Progenitor cell of endocrine pancreas (in vitro differentiated cells): Measurements from ENCODE around the gene TSHZ3. TPM values are rescaled to one million over a fixed set of nuclear protein-coding genes. Genes with fewer than 3 reads are reported as not detected.

ENCODE experiments used
- DNase-seq: peaks from one replicate; pipeline ENCODE4 v3.0.0; 2021; ENCODE audit warnings: low spot score; ENCODE audit not compliant: unreplicated experiment
- H3K27ac Mint-ChIP-seq: 2 replicates; pipeline ENCODE4 v1.8.0; 2021; ENCODE audit warnings: mild to moderate bottlenecking, moderate library complexity, mixed read lengths
- H3K27me3 Mint-ChIP-seq: 2 replicates; pipeline ENCODE4 v1.8.0; 2021; ENCODE audit warnings: mixed read lengths
- H3K36me3 Mint-ChIP-seq: 2 replicates; pipeline ENCODE4 v1.8.0; 2022; ENCODE audit warnings: mixed read lengths; ENCODE audit not compliant: insufficient read depth
- H3K4me1 Mint-ChIP-seq: 2 replicates; pipeline ENCODE4 v1.8.0; 2021; ENCODE audit warnings: low read depth, mixed read lengths
- H3K4me3 Mint-ChIP-seq: 2 replicates; pipeline ENCODE4 v1.8.0; 2021; ENCODE audit warnings: low read depth, mild to moderate bottlenecking, moderate library complexity, mixed read lengths
- H3K9me3 Mint-ChIP-seq: 2 replicates; pipeline ENCODE4 v1.8.0; 2021; ENCODE audit warnings: low read depth, mixed read lengths
- CTCF ChIP-seq: fragments of 200-600 bp; sonication (generic); IDR thresholded peaks from one replicate; pipeline ENCODE4 v1.5.0; 2021; ENCODE audit warnings: antibody characterized with exemption, mild to moderate bottlenecking; ENCODE audit not compliant: unreplicated experiment
- total RNA-seq: library from RNA; stranded (reverse); gene quantifications from 2 replicates; pipeline ENCODE4 v1.2.1, GENCODE V29; 2021

Gene TSHZ3
- total RNA-seq, 1 donor from 2014 or later: 15.5 TPM

GRCh38 chr19:31277516-31277915 is 71.7 kb downstream of the TSHZ3 start:
- Mint-ChIP-seq H3K4me3 (no peak overlapping the region), H3K36me3 (peaks cover 38% of the 10 kb centered on the region), H3K27ac (no peak overlapping the region), H3K4me1 (peaks cover 21% of the 10 kb centered on the region), H3K27me3 (no peaks in the 10 kb centered on the region), H3K9me3 (no peaks in the 10 kb centered on the region)
- no peak for TF ChIP-seq CTCF
- DNase-seq: no peak

DNA sequence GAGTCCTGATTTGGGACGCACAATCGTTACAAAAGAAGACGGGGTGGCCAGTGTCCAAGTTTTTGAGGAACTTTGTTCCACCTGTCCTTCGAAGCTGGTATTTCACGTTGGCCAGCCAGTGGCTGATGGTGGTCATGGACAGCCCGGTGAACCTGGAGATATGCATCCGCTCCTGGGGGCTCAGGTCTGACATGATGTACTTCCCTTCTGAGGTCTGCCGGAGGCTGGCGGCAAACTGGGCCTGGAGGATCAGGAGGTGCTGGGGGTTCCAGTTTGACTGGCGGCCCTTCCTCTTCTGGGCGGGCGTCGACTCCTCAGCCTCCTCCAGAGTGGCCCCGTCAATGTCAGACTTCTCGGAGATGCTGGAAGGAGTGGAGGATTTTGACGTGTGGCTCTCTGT is 72.4 kb downstream of the TSHZ3 start:
- DNase-seq: no peak
- Mint-ChIP-seq H3K4me1 (peaks cover 14% of the 10 kb centered on the region), H3K4me3 (no peak overlapping the region), H3K27ac (no peak overlapping the region), H3K9me3 (no peaks in the 10 kb centered on the region), H3K36me3 (peaks cover 38% of the 10 kb centered on the region), H3K27me3 (no peaks in the 10 kb centered on the region)
- no peak for TF ChIP-seq CTCF

- peaks cover 38% of the 10 kb centered on the region for H3K36me3 Mint-ChIP-seq
- no peak for DNase-seq
- TF ChIP-seq CTCF: no peak
- H3K4me3 Mint-ChIP-seq: no peak overlapping the region
- no peaks in the 10 kb centered on the region for H3K27me3 Mint-ChIP-seq
- peaks cover 3% of the 10 kb centered on the region for H3K4me1 Mint-ChIP-seq
- H3K9me3 Mint-ChIP-seq: no peaks in the 10 kb centered on the region
- no peak overlapping the region for H3K27ac Mint-ChIP-seq
These were observed 74.2 kb downstream of the TSHZ3 start for GRCh38 chr19:31275068-31275334.

GRCh38 chr19:31274251-31275067 is 74.8 kb downstream of the TSHZ3 start:
- no peak for DNase-seq
- Mint-ChIP-seq H3K27me3 (no peaks in the 10 kb centered on the region), H3K4me1 (peaks cover 3% of the 10 kb centered on the region), H3K4me3 (no peak overlapping the region), H3K27ac (no peak overlapping the region), H3K9me3 (no peaks in the 10 kb centered on the region), H3K36me3 (peaks cover 35% of the 10 kb centered on the region)
- TF ChIP-seq CTCF: no peak

DNA sequence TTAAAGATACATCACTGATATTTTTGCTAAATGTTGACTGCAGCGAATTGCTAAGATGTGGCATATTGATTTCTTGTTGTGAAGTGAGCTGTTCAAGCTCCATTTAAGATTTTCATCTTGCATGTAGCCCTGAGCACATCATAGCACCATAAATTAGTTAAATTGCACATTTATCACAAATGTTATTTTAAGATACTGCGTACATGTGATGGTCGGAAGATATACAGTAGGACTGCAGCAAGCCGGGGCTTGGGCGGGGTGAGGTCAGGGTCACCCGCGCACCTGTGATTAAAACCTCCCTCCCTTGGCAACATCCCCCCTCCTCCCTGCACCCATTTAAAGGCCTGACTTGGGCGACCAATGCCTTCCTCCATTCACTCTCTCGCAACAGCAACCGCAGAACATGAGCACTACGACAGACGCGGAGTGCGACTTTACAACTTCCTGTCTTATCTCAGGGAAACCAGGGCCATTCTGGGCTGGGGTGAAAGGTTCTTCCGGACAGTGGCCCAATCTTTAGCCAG is 76.6 kb downstream of the TSHZ3 start:
- Mint-ChIP-seq H3K27me3 (peaks cover under 1% of the 10 kb centered on the region), H3K36me3 (peaks cover 21% of the 10 kb centered on the region), H3K9me3 (no peaks in the 10 kb centered on the region), H3K4me3 (no peak overlapping the region), H3K4me1 (peaks cover 3% of the 10 kb centered on the region), H3K27ac (no peak overlapping the region)
- DNase-seq: no peak
- no peak for TF ChIP-seq CTCF
